ENCODE data around the gene ENAH.

The ENAH gene

DNA sequence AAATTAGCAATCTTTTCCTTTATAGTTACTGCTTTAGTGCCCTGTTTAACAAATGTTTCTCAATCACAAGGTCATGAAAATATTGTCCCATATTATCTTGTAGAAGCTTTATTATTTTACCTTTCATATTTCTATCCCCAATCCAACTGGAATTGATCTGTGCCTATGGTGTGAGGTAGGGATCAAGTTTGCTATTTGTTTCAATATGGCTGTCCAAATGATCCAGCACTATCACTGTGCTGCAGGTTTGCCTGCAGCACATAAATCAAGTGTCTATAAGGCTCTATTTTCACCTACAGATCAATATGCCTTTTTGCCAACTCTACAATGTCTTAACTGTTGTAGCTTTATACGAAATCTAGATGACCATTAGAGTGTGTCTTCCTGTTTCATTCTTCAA lies 96.2 kb downstream of the ENAH start:
- no peak for DNase-seq (ENCODE audit: low read depth)

DNA sequence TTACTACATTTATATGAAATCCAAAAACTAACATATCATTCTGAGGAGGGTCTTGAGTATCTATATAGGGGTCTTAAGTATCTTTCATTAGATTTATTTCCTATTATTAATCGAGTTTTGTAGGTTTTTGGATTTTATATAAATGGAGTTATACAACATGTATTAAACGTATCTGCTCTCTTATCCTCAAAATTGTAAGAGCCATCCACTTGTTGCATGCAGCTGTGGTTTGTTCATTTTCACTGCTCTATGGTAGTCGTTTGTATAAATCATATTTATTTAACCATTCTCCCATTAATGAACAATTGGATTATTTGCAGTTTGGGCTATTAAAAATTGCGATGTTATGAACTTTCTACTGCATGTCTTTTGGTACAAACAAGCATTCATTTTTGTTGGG lies 97.1 kb downstream of the ENAH start:
- DNase-seq (ENCODE audit: low read depth): no peak

DNA sequence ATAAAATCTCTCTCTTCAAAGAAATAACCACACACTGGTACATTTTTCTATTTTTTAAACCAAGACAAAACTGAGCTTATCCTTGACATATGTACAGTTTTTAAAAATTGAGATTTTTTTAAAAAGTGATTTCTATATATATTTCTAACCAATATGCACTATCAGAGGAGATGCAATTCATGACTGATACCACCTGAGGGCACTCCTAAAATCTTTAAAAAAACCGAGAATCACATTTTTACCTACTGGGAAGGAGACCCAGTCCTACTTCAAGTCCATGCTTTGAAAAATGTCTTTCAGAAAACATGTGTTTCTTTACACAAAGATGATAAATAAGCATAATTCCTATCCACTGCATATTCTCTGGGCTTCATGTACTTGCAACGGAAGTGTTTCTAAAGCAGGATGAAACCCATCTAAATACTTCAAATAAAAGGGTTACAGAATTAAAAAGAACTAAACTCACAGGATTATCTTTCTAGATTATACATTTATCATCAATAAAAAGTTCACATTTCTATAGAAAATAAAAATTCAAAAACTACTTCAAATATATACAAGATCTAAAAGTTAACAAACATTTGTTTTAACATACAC lies 98.6 kb downstream of the ENAH start:
- DNase-seq (ENCODE audit: low read depth): no peak

DNA sequence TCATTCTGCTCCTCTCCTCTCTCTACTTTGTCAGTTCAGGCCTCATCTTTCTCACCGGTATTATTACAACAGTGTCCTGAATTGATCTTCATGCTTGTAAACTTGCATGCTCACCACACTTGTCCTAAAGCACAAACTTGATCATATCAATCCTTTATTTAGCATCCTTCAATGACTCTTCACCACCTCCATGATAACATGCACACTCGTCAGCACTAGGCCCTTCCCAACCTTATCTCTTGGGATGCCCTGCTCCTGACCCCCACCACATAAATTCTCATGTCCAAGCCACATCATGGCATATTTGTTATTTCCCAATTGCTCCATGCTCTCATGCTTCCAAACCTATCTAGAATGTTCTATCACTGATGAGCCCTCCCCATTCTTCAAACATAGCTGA lies 103.1 kb downstream of the ENAH start:
- no peak for DNase-seq (ENCODE audit: low read depth)

DNA sequence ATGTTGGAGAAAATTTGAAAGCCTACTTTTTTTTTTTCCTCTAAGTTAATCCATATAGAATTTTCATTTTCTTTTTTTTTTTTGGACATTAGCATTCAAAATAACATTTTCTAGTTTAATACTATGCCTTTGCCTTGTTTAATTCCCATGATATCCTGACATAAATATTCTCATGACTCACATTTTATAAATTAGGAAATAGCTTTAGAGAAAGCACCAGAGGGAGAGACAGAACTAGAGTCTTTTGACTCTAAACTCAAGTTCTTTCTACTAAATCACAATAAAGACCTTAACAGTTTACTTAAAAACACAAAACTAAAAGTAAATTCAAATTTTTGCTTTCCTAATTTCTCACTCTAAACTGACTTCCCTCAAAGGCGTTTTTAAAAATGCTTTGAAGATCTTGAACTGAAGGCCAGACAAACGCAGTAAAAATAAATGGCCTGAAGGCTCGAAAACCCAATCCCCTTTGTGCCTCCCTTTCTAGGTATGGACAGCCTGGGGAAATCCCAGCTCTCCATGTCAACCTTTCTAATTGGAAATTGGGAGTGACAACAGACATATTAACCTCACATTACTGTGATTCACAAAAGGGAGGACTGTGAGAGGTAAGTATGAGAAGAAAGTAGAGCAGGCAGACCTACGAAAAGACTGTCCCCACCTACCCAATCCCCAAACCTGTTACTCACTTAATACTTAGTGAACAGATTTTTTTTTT lies 104.6 kb downstream of the ENAH start:
- no peak for DNase-seq (ENCODE audit: low read depth)

DNA sequence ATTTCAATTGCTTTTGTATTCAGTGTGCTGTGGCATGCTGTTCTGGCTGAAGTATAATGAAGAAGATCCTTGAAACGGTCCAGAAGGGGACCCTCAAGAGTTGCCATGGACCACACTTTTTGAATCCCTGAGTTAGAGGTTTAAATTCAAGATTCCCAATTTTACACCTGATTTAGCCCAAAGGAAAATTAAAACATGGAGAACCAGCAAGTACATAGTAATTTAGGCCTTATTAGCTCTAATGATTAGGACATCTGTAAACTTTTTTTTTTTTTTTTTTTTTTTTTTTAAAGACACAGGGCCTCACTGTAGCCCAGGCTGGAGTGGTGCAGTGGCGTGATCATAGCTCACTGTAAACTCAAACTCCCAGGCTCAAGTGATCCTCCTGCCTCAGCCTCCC lies 107.3 kb downstream of the ENAH start:
- no peak for DNase-seq (ENCODE audit: low read depth)

DNA sequence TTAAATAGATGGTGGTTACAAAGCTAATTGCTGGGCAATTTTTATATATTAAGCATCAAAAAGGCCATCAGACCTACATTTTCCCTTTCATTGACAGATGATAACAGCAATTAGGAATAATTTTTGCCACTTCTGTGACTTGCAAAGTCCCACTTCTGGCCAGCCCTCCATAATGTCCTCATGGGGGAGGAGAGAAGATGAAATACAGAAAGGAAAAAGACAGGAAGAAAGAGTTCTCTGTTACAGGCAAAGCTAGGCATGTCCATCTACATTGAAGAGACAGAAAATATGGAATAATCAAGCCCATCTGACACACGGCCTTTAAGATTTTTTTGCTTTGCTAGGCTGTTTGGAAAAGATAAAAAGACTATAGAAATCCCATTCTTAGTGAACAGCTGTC lies 108.0 kb downstream of the ENAH start:
- no peak for DNase-seq (ENCODE audit: low read depth)

DNA sequence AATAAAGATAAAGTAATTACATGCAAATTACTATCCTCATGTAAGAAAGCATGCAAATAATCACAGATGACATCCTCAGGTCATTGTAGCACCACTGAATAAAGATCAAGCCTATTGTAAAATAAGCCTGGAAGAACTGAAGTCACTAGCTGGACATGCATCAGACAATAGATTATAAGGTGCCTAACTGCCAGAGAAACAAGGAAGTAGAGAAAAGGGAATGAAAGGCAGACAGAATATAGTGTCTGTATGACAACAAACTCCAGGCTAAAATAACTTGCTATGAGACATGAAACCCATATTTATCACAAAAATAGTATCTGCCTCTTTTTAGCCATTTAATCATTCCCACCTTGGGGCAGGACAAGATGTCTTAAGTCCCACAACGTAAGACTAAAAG lies 108.7 kb downstream of the ENAH start:
- DNase-seq (ENCODE audit: low read depth): no peak

DNA sequence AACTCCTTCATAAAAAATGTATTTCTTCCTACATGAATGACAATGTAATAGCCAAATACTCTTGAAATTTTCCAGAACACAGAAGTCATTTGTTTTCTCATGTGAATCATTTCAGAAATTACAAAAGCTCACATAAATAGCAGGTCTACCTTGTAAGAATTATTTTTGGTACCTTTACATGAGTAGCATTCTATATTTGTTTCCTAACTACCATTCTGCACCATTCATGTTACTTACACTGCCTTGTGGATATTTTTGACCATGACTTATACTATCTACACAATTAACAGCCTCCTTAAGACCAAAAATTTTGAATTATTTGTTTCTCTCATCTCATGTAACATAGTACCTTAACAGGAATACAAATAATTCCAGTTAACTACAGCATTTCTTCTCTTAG lies 109.6 kb downstream of the ENAH start:
- DNase-seq (ENCODE audit: low read depth): no peak

DNA sequence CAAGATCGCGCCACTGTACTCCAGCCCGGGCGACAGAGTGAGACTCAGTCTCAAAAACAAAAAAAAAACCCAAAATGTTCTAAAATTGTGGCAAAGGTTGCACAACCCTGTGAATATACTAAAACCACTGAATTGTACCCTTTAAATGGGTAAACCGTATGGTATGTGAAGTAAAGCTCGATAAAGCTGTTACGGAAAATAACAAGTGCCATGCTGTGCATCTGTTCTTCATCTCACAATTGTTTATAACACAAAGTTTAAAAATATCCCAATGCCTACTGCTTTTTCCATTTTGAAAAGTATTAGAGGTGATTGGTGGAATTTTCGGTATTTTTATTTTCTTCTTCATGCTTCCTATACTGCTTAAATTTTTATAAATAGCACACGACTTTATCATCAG lies 111.5 kb downstream of the ENAH start:
- DNase-seq (ENCODE audit: low read depth): no peak

DNA sequence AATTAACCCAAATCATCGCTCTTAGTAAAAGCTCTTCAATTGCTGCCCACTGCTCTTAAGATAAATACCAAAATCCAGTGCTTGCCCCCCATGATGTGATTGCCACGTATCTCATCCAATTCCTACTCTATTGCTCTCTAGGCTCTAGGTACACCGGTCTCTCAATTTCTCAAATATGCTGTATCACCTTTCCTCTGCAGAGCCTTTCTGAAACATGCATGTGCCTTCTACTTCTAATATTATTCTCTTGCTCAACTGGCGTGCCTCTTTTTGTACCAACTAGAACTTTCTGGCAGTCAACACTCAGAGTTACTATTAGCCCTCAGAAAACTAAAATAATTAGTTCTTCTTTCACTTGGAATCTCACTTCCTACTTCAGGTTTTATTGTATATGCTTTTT lies 113.3 kb downstream of the ENAH start:
- no peak for DNase-seq (ENCODE audit: low read depth)

DNA sequence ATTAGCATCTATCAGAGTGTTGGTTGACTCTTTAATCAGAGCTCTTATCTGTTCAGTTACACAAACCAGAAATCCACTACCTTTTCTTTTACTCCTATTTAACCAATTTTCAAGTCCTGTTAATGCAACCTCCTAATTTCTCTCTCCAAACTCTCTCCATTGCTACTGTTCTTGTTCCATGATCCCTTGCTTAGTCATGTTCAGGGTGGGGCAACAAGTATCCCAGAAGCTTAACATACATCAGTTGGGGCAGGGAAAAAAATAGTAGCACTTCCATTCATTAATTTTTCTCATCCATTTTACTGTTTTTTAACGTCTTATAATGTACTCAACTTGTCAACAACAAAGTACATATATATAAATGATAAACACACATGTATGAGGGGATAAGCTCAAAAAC lies 113.9 kb downstream of the ENAH start:
- DNase-seq (ENCODE audit: low read depth): no peak

DNA sequence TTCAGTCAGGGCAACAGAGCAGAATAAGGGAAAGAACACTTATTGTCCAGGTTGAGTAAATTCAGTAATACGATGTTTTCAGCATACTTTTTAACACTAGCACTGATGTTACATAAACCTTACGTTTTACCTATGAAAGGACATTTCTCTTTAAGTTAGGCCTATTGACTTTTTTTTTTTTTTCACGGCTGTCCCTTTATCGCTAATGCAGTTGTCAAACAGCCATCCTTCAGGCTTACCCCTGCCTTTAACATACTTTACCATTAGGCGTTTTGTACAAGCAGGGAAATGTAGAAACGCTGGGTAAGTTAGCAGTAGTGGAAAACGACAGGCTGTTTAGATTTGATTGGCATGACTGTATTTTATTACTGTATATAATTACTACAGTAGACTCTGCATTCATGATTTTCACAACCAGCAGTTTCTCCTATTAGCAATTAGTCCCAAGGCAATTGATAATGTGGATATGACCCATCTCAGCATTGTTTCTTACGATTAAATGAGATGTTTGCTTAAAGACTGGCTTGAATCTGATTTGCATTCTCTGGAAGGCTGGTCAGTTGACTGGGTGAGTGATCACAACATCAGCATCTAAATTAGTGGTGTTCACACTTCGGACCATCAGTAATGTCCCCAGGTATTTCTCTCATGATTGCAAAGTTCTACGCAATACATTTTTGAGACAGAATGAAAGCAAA lies 115.2 kb downstream of the ENAH start:
- no peak for DNase-seq (ENCODE audit: low read depth)

DNA sequence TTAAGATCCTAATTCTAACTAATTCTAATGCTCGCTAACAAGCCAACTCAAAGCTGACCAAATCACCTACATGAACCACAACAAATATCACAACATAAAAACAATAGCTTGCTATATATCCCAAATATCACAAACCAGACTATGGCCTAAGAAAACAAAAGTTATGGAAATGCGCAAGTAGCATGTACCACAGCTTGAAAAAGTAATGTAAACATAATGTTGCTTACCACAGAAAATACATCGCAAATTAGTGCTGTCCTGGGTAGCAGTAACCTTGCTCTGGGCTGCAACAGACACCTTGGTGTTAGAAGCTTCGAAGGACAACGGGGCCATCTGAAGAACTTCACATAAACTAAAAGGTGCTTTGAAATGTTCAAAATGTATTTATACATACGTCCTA lies 117.6 kb downstream of the ENAH start:
- DNase-seq (ENCODE audit: low read depth): no peak

DNA sequence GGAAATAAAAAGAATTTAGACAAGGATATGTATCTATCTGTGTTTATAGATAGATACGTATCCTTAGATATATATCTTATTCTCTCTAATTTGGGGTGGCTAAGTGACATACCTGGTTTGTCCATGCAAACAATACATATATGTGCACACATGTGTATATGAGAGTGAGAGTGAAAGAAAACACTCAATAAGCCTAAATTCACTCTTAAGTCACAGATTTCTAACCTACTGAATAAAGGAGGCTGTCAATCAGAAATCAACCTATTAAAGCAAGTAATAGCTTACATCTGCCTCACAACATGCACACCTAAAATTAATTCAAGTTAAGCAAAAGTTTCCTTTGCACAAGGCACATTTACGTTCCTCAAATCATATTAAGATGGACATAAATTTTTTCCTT lies 118.2 kb downstream of the ENAH start:
- no peak for DNase-seq (ENCODE audit: low read depth)

DNA sequence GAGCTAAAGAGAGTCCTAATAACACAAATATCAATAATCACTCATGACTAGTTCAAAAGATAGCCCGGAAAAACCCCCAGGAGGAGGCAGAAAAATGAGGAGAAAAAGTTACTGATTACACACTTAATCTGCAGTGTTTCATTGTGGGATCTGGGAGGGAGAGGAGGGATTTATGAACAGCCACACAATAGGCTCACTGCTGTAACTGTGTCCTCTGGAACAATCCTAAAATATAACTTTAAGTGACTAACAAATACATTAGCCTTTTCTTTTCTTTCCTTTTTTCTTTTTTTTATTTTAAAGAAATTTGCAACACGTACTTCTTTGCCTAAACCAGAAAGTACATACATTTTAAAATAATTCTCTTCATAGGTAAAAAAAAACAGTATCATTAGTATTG lies 118.8 kb downstream of the ENAH start:
- DNase-seq (ENCODE audit: low read depth): no peak

DNA sequence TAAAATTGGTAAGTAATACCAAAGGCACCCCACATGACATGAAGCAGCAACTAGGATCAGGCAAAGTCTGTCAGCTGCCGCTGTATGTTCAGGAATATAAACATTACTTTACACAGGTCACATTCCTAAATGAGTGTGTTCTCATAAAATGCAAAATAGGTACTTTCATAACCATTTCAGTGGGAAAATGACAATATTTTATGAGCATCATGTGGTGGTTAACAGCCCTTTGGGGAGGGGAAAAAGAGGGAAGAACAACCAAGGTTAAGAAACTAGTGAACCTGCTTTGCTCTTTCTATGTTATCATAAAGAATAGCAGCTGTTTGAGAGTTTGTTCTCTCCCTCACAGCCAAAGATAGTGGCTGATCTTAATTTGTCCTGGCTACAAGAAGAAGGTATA lies 119.7 kb downstream of the ENAH start:
- DNase-seq (ENCODE audit: low read depth): no peak

DNA sequence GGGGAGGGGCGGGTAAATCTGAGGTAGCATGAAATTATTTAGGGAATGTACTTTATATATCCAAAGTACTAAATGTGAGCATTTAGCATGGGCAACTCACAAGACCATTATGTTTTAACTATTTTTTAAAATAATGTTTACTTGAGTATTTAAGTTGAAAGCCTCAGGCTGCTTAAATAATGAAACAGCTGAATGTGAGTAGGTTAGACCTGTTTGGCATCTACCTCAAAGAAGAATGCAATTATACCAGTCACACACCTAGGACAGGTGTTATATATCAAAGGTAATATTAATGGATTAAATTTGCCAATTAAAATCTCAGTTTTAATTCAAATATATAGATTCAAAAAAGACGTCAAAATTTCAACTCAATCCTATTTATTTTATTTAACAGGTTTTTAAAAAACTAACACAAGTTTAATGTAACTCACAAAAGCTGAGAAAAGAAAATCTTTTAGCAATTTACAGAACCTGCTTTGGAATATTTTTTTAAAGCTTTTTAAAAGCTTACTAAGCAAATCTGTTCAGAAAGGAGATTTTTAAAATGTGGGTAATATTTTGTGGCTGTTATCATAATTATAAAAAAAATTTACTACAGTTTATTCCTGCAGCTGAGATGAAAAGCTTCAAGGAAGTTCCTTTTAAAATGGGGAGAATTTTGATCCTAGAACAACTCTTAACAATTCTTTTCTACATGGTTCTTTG lies 120.5 kb downstream of the ENAH start:
- no peak for DNase-seq (ENCODE audit: low read depth)

DNA sequence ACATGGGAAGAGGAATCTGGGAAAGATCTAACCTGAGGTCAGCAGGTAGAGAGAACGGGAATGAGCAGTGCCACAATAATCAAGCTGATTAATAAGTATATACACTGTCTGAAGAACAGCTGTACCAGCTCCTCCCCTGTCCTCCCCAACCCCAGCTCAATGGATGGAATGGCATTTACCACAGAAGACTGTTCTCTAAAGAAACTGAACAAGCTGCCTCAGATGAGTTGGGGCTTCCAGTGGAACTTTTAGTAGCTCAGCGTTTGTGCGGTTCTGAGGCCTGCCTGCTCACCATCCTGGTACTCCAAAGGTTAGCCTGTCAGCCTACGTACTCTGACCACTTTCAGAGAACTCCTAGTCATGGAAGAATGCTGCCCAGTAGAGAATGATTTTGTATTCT lies 123.2 kb downstream of the ENAH start:
- no peak for DNase-seq (ENCODE audit: low read depth)

DNA sequence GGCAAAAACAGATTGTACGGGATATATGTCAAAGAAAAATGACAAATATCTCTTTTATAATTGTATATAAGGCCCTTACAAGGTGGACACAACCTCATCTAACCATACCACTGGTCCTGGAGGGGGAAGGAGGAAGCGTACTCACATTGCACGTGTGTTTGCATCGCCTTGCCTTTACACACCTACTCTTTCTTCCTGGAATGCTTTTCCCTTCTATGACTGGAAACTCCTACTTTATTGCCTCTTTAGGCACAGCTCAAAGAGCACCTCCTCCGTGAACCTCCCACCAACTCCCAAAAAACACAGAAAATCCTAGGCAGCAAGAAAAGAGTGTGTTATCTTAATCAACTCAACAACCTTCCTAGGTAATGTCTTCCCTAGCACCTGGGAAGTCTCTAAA lies 125.3 kb downstream of the ENAH start:
- DNase-seq (ENCODE audit: low read depth): no peak

DNA sequence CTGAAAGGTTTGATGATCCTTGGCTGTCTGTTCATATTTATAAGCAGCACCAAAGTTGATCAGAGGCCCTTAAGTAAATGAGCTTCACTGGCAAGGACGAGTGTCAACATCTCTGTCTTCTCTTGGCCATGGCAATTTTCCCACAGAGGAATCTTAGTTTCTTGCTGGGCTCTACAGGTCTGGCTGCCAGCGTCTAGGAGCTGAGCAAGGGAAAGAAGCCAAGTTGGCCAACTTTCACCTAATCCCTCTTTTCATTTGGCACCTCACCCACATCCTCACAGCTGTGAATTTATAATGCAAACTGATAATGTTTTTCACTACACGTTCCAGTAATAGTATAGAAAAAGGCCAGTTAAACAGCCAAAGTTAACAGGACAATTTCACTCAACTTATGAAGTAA lies 126.0 kb downstream of the ENAH start:
- no peak for DNase-seq (ENCODE audit: low read depth)

DNA sequence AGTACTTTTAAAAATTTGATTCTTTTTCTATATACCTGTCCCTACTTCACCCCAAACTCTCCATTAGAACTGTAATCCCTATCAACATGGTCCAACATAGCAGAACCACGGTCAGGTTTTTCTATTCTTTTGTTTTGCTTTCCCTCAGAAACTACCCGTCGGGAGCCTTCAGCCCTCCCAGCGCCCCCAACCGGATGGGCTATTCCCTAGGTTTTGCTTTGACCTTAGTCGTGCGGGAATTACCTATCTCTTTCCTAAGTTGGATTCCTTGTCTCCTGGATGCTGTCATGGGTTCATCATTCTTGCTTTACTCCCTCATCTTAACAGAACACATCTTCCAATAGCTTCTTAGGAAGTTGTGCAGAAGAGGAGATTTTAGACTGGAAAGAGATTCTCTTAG lies 127.5 kb downstream of the ENAH start:
- DNase-seq (ENCODE audit: low read depth): no peak

DNA sequence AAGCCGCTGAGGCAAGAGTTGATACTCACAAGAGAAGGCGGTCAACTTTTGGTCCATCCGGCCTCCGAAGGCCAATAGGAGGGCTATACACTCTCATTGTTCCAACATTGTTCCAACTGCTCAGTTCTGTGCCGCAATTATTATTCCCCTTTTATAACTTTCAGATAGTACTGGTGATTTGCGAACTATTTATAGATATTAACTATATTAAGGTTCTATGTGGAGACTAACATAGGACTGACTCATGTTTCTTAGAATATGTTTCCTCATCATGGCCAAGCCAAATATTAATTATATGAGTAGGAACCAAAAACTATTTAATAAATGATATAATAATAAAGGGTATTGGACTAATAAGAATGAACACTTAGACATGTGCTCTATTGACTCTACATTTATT lies 128.4 kb downstream of the ENAH start:
- DNase-seq (ENCODE audit: low read depth): no peak
